K562 (cell line): ENCODE results near the gene SLC39A11. TPM values are rescaled to one million over a fixed set of nuclear protein-coding genes. Genes with fewer than 3 reads are reported as not detected.

Source experiments
- BCOR ChIP-seq: fragments of 450-650 bp; IDR thresholded peaks from 2 replicates; pipeline ENCODE4 v1.6.1; 2016
- C11orf30 ChIP-seq: fragments of 450-650 bp; IDR thresholded peaks from 2 replicates; pipeline ENCODE4 v1.6.1; 2016; ENCODE audit warnings: low read depth, mild to moderate bottlenecking
- DMBX1 ChIP-seq: fragments of 250-450 bp; sonication (Bioruptor Pico); IDR thresholded peaks from 2 replicates; pipeline ENCODE4 v1.8.0; 2022; ENCODE audit warnings: inconsistent platforms, mild to moderate bottlenecking, moderate library complexity, borderline replicate concordance
- HDAC2 ChIP-seq: fragments of 450-650 bp; IDR thresholded peaks from 2 replicates; pipeline ENCODE4 v1.6.1; 2016; ENCODE audit warnings: mild to moderate bottlenecking
- KAT7 ChIP-seq: sonication (generic); formaldehyde crosslinking; IDR thresholded peaks from 2 replicates; pipeline ENCODE4 v1.8.0; 2022; ENCODE audit warnings: missing genetic modification reagents, mild to moderate bottlenecking, borderline replicate concordance
- MEF2A ChIP-seq: IDR thresholded peaks from 2 replicates; pipeline ENCODE4 v1.6.1; 2011; ENCODE audit warnings: low read depth, mild to moderate bottlenecking, low read length, moderate library complexity; ENCODE audit not compliant: control insufficient read depth
- MXI1 ChIP-seq: IDR thresholded peaks from 2 replicates; pipeline ENCODE4 v1.6.1; 2011; ENCODE audit warnings: low read depth, mild to moderate bottlenecking, improper control_type of control experiment, low read length
- PCBP2 ChIP-seq: fragments of 200-400 bp; formaldehyde crosslinking; IDR thresholded peaks from 2 replicates; pipeline ENCODE4 v1.6.1; 2018; ENCODE audit warnings: low read length, low read depth, mild to moderate bottlenecking, moderate library complexity; ENCODE audit not compliant: poor library complexity, severe bottlenecking
- SMARCA5 ChIP-seq: fragments of 450-650 bp; IDR thresholded peaks from 2 replicates; pipeline ENCODE4 v1.6.1; 2016
- ZNF174 ChIP-seq: fragments of 250-450 bp; sonication (Bioruptor Pico); IDR thresholded peaks from 2 replicates; pipeline ENCODE4 v1.4.0; 2020; ENCODE audit warnings: mild to moderate bottlenecking
- ZNF184 ChIP-seq: sonication (generic); formaldehyde crosslinking; IDR thresholded peaks from 2 replicates; pipeline ENCODE4 v1.5.0; 2020; ENCODE audit warnings: missing genetic modification reagents
- ZNF644 ChIP-seq: fragments of 200-800 bp; sonication (Bioruptor generic); IDR thresholded peaks from 2 replicates; pipeline ENCODE4 v1.6.1; 2016; ENCODE audit warnings: low read depth, missing genetic modification characterization, missing compliant biosample characterization
- polyA plus RNA-seq, 8 experiments: library from polyadenylated mRNA; depleted of rRNA in 4 of 8; stranded (reverse) in 5 of 8; unstranded in 3 of 8; fragments of >200 nt; fragmentation: Nextera tagmentation in 2 of 8; fragmentation: Illumina TruSeq in 1 of 8; extraction: Ambion mirVana in 2 of 8; extraction: Trizol in 1 of 8; gene quantifications; 2 replicates each; pipeline versions ENCODE4 v1.2.1 to v1.2.3, GENCODE V29; 2011 to 2014; ENCODE audit warnings: inconsistent platforms in 1 of 8, missing spikeins in 1 of 8
- total RNA-seq, 7 experiments: library from RNA; depleted of rRNA in 6 of 7; stranded (reverse); fragments of >200 nt in 6 of 7; fragmentation: Illumina TruSeq in 2 of 7; extraction: Trizol in 2 of 7; gene quantifications; 2 replicates each; pipeline versions ENCODE4 v1.2.1 to v1.2.3, GENCODE V29; 2011 to 2021; ENCODE audit warnings: low replicate concordance in 1 of 7
- TF ChIP-seq, protein P1 (sequence below): sonication (generic); formaldehyde crosslinking; IDR thresholded peaks from 2 replicates; pipeline ENCODE4 v1.8.1; 2023; ENCODE audit warnings: mild to moderate bottlenecking, missing genetic modification reagents

The SLC39A11 gene
- total and polyA plus RNA-seq, 9 of the 15 experiments (the other 6 are each of a cell fraction or from before 2014, with no cell fraction given): 10.5 to 26.4 (median 13.4) TPM

DNA sequence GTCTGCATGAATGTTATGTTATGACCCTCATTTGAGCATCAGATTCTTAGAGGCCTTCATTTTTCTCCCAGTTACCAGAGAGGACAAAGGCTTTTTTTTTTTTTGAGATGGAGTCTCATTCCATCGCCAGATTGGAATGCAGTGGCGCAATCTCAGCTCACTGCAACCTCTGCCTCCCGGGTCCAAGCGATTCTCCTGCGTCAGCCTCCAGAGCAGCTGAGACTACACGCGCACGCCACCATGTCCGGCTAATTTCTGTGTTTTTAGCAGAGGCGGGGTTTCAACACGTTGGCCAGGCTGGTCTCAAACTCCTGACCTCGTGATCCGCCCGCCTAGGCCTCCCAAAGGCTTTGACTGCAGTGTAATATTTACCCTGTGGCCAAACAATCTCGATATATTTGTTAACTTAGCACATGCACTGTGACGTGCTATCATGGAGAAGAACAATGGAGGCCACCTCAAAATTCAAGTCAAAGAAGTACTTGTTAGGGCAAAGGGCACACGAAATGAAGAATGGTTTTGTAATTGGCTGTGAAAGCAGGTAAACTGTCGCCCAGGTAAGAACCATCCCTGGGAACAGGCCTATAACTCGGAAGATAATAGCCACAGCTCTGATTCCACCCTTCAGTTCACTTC is 303.4 kb downstream of the SLC39A11 start (continued):
- TF ChIP-seq, protein P1, sequence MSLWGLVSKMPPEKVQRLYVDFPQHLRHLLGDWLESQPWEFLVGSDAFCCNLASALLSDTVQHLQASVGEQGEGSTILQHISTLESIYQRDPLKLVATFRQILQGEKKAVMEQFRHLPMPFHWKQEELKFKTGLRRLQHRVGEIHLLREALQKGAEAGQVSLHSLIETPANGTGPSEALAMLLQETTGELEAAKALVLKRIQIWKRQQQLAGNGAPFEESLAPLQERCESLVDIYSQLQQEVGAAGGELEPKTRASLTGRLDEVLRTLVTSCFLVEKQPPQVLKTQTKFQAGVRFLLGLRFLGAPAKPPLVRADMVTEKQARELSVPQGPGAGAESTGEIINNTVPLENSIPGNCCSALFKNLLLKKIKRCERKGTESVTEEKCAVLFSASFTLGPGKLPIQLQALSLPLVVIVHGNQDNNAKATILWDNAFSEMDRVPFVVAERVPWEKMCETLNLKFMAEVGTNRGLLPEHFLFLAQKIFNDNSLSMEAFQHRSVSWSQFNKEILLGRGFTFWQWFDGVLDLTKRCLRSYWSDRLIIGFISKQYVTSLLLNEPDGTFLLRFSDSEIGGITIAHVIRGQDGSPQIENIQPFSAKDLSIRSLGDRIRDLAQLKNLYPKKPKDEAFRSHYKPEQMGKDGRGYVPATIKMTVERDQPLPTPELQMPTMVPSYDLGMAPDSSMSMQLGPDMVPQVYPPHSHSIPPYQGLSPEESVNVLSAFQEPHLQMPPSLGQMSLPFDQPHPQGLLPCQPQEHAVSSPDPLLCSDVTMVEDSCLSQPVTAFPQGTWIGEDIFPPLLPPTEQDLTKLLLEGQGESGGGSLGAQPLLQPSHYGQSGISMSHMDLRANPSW (CRISPR knock-in tag): no peak
- TF ChIP-seq DMBX1 (CRISPR knock-in tag): no peak
- TF ChIP-seq PCBP2: no peak
- no peak for TF ChIP-seq BCOR
- TF ChIP-seq ZNF184: no peak
- TF ChIP-seq HDAC2: no peak
- TF ChIP-seq MXI1: no peak
- no peak for TF ChIP-seq ZNF644 (tag)
- no peak for TF ChIP-seq MEF2A
- TF ChIP-seq ZNF174 (CRISPR knock-in tag): no peak
- TF ChIP-seq SMARCA5: no peak
- TF ChIP-seq C11orf30: no peak
- TF ChIP-seq KAT7 (CRISPR knock-in tag): no peak
- TF ChIP-seq, all 486 proteins: peak for 0
